KOPT-K1 (cell line): ENCODE measurements around the gene PLXND1.

Experiments
- H3K27ac ChIP-seq: fragments of 200-600 bp; sonication (generic); 2 replicates; pipeline ENCODE4 v1.5.1; 2016; ENCODE audit warnings: antibody characterized with exemption, mild to moderate bottlenecking, low read depth, low read length; ENCODE audit not compliant: poor library complexity, severe bottlenecking
- H3K36me3 ChIP-seq: fragments of 200-600 bp; sonication (generic); 2 replicates; pipeline ENCODE4 v1.5.1; 2017; ENCODE audit warnings: antibody characterized with exemption, mild to moderate bottlenecking, low read length, moderate library complexity; ENCODE audit not compliant: insufficient read depth
- H3K9me3 ChIP-seq: fragments of 200-600 bp; sonication (generic); 2 replicates; pipeline ENCODE4 v1.5.1; 2017; ENCODE audit warnings: antibody characterized with exemption, low read length, mild to moderate bottlenecking; ENCODE audit not compliant: insufficient read depth, poor library complexity, severe bottlenecking

PLXND1 gene

GRCh38 chr3:129562803-129563202 is 43.7 kb downstream of the PLXND1 start:
- no peak overlapping the region for H3K27ac ChIP-seq
- H3K36me3 ChIP-seq, result no peaks in the 10 kb centered on the region
- no peaks in the 10 kb centered on the region for H3K9me3 ChIP-seq

DNA sequence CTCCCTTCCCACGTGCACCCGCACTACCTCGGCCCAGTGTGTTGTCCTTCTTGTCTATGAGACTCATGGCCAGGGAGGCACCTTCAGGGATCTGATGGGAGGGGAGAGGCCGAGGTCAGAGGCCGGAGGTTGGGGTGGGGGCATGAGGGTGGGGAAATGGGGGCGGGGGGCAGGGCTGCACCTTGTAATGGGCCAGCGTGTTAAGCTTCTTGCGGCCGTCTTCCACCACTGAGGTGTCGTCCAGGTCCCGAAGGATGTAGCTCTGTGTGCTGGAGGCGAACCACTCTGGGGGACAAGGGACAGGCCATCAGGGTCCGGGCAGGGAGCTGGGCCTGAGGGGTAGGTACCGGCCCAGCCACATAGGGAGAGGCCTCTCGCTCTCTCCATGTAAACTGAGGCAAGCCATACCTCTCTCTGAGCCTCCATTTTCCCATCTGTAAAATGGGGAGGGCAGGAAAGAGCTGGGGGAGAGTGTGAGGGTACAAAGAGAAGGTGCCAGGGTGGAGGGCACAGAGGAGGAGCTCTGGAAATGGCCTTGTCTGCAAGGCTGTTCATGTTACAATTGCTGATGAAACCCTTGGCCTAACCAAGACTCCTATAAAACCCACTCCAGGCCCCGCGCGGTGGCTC is 44.7 kb downstream of the PLXND1 start:
- H3K27ac ChIP-seq, result no peak overlapping the region
- H3K9me3 ChIP-seq, result no peaks in the 10 kb centered on the region
- no peaks in the 10 kb centered on the region for H3K36me3 ChIP-seq

- H3K27ac ChIP-seq, result no peak overlapping the region
- H3K9me3 ChIP-seq, result no peaks in the 10 kb centered on the region
- H3K36me3 ChIP-seq, result no peaks in the 10 kb centered on the region
Observed at GRCh38 chr3:129560911-129561594, 45.4 kb downstream of the PLXND1 start.

- Histone ChIP-seq H3K9me3 (no peaks in the 10 kb centered on the region), H3K27ac (no peak overlapping the region), H3K36me3 (no peaks in the 10 kb centered on the region)
Observed at GRCh38 chr3:129560269-129560787, 46.1 kb downstream of the PLXND1 start.

GRCh38 chr3:129559565-129560079 is 46.9 kb downstream of the PLXND1 start:
- H3K27ac ChIP-seq, result no peak overlapping the region
- H3K36me3 ChIP-seq, result no peaks in the 10 kb centered on the region
- H3K9me3 ChIP-seq, result no peaks in the 10 kb centered on the region

GRCh38 chr3:129558772-129559564 is 47.5 kb downstream of the PLXND1 start:
- Histone ChIP-seq H3K27ac (peak overlapping the region; percentile 30), H3K36me3 (no peaks in the 10 kb centered on the region), H3K9me3 (no peaks in the 10 kb centered on the region)

- H3K36me3 ChIP-seq, result no peaks in the 10 kb centered on the region
- H3K27ac ChIP-seq, result peak overlapping the region; percentile 30
- no peaks in the 10 kb centered on the region for H3K9me3 ChIP-seq
Observed at GRCh38 chr3:129558081-129558771, 48.2 kb downstream of the PLXND1 start.

- Histone ChIP-seq H3K36me3 (no peaks in the 10 kb centered on the region), H3K27ac (no peak overlapping the region), H3K9me3 (no peaks in the 10 kb centered on the region)
Observed at GRCh38 chr3:129557548-129557894, 49.0 kb downstream of the PLXND1 start.

GRCh38 chr3:129556890-129557547 is 49.5 kb downstream of the PLXND1 start:
- Histone ChIP-seq H3K27ac (no peak overlapping the region), H3K9me3 (no peaks in the 10 kb centered on the region), H3K36me3 (no peaks in the 10 kb centered on the region)

- Histone ChIP-seq H3K36me3 (no peaks in the 10 kb centered on the region), H3K27ac (no peak overlapping the region), H3K9me3 (no peaks in the 10 kb centered on the region)
Observed at GRCh38 chr3:129556358-129556695, 50.1 kb downstream of the PLXND1 start.

GRCh38 chr3:129555616-129556357 is 50.7 kb downstream of the PLXND1 start:
- no peaks in the 10 kb centered on the region for H3K9me3 ChIP-seq
- H3K27ac ChIP-seq, result no peak overlapping the region
- no peaks in the 10 kb centered on the region for H3K36me3 ChIP-seq

DNA sequence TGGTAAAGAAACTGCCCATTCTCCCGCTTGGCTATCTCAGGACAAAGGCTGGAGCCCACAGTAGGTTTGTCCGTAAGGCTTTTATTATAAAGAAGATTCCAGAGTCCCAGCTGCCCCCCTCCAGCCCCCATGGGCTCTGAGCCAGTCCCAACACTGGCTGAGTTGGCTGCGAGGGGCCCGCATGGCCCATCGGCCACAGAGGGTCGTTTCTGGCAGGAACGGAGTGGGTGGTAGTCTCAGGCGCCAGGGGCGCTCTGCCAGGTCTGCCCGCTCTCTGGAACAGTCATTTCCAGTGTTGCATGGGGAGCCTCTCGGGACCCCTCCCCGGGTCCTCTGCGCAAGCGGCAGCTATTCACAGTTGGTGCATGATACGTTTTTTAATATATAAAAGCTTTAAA is 51.3 kb downstream of the PLXND1 start:
- no peaks in the 10 kb centered on the region for H3K36me3 ChIP-seq
- H3K9me3 ChIP-seq, result no peaks in the 10 kb centered on the region
- peak overlapping the region; percentile 54 for H3K27ac ChIP-seq

DNA sequence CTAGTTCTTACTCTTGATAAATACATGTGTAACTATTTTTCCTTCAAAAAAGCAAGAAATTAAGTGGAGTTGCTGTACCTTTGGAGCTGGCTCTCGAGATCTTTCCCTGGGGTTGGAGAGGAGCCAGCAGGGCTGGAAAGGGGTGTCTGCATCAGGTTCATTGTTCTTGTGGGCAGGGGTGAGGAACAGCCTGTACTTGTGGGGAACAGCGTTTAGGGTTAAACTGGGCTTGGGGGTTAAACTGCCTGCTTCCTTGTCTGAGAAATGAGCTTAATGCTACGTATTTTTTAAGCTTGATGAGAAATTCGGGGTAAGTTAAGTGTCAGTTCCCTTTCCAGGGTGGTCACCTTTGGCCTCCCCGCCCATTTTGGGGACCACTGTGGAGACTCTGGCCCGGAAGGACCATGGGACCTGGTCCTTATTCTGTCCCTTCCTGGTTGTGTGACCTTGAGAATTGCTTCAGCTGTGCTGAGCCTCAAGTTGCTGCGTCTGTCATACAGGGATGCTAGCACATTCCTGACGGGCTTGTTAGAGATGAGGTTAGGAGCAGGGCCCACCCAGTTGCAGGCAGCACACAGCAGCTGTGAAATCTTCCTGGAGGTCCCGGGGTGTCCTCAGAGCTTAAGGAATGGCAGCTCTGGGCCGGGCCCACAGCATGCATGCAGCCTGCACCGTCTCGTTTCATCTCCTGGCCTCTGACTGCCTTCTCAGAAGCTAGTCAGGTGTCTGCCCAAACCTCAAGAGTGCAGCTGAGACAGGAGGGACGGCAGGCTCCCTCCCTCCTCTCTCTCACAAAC is 51.9 kb downstream of the PLXND1 start:
- no peaks in the 10 kb centered on the region for H3K36me3 ChIP-seq
- H3K9me3 ChIP-seq, result no peaks in the 10 kb centered on the region
- H3K27ac ChIP-seq, result peak overlapping the region; percentile 54
